IPS-NIHi7 (cell line): Measurements from ENCODE around the gene LY6G5C.

Experiments used
- DNase-seq: peaks from one replicate; pipeline ENCODE4 v3.0.0; 2012; ENCODE audit warnings: mixed read lengths; ENCODE audit errors: extremely low spot score

The LY6G5C gene

DNA sequence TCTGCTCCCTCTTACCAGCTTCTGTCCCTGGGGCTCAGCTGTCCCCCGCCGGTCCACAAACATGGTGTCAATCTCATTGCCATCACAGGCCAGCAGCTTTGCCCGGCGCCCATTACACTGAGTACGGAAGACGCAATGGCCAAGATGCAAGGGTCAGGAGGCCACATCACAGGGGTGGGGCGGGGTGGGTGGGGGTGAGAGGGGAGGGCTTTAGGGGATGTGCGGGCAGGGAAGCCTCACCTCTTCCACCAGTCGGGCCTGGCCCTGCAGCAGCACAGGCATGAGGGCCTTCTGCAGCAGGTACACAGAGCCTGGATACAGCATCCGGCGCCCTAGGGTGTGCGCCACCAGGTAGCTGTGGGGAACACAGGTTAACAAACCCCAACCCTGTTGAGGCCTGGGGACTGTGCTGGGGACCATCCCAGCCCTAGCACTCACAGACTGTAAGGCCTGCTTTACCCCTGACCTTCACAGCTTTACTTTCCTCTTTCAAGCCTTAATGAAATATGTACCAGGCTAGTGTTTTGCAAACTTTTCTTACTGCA lies 10.8 kb upstream of the LY6G5C start:
- no peak for DNase-seq

DNA sequence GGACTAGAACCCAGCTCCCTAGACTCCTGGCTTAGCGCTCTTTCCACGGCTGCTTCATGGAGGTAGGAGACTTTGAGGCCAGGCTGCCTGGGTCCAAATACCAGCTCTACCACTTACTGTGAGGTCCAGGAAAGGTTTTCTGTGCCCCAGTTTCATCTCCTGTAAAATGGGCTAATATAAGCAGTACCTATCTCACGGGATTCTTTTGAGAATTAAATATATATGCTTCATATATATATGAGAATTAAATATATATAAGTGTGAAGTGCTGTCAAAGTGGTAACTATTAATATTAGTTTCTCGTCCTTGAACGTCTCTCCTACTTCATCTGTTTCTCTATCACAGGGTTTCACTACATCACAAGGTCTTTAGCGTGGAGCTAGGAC lies 10.2 kb upstream of the LY6G5C start:
- no peak for DNase-seq

DNA sequence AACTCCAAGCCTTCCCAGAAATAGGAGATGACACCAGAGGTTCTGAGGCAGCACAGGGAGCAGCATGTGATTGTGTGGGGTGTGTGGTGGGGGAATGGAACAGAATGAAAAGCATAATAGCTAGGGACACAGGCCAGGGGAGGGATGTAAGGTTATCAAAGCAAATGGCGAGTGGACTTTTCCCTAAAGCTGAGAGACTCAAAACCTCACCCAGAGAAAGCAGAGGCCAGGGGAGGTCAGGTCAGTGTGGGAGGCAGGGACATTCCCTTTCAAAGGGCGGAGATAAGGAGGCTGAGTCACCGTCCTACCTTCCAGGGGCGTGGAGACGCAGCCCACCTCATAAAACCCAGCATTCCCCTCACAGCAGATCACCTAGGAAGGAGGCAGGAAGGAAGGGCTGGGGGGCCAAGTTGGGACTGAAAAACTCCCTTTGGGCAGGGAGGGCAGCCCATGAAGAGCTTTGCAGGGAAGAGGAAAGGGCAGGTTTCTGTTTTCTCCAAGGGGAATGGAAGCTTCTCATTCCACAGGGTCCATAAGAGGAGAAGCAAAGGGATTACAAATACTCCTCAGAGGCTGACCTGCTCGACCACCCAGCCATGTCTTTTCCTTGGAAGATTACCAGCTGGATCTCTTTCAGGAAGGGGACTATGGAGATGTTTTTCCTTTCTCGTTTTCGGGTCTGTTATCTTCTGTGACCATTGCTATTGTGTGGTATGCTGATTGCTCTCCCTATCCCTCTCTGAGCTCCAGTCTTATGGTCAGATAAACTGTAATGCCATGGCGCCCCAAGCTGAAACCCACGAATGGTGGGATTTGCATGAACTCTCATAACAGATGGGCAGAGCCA lies 9.6 kb upstream of the LY6G5C start:
- peak; percentile 46 for DNase-seq

DNA sequence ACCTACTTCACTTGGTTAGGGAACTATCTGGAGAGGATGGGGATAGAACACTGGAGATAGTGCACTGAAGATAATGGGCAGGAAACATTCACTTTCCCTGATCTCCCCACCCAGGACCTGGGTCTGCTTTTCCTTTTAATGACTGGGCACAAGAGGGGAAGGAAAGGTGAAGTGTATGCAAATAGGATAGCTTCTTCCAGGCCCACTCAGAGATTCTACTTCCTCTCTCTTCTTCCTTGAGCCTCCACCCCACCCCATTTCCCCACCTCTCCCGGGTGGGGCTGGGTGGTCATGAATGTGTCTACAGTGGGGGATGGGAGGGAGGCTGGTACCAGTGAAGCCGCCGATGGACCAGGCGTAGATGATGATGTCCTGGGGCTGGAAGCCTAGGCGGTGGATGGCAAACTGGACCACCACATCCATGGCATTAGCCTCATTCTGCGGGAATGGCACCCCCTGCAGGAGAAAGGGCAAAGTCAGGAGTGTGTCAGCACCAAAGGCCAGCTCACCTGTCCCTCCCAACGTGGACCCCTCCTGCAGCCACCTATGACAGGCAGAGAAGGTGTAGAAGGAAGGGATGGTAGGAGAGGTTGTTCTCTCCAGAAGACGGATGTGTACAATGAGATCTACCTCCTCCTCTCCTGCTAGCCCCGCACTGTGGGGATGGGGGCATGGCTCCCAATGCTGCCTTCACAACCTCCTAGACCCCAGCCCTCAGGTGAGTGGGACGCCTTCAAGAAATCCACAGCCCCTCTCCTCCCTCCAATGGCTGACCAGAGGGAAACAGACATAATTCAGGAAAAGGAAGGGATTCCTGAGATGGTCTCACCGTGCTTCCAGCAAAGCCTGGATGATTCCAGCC lies 8.6 kb upstream of the LY6G5C start:
- peak; percentile 64 for DNase-seq

- DNase-seq: no peak
These were observed 7.2 kb upstream of the LY6G5C start for GRCh38 chr6:31687860-31688693.

GRCh38 chr6:31687321-31687720 lies 6.5 kb upstream of the LY6G5C start:
- DNase-seq: no peak

DNA sequence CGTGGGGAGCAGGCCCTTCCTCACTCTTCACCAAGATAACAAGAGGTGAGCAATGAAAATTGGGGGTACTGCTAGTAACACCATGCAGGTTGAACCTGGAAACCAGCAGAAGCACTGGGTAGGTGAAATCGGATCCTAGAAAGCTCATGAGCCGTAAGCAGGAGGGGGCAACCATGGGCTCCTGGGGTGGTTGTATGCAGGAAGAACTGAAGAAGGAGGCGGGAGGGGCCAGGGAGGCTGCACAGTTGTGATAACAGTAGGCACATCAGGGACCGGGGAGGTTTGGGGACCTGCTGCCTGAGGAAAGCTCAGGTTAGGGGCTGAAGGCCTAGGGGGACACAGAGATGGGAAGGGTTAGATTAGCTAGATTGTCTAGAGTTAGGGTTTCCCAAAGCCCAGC lies 5.6 kb upstream of the LY6G5C start:
- DNase-seq: no peak

DNA sequence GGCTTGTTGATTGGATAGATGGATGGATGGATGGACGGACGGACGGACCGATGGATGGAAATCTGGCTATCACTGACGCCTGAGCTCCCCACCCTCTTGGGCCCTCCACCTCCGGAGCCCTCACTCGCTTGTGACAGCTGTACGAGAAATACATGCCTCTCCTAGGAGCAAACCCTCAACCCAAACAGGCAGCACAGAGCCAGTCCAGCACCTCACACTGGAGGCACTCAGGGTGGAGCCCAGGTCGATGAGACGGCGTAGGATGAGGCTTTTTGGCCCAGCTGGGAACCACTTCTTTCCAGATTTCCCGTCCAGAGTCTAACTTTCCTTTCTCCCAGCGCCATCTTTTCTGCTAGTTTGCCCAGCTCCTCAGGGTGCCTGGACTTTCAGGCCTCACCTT lies 2.7 kb upstream of the LY6G5C start:
- DNase-seq: no peak

DNA sequence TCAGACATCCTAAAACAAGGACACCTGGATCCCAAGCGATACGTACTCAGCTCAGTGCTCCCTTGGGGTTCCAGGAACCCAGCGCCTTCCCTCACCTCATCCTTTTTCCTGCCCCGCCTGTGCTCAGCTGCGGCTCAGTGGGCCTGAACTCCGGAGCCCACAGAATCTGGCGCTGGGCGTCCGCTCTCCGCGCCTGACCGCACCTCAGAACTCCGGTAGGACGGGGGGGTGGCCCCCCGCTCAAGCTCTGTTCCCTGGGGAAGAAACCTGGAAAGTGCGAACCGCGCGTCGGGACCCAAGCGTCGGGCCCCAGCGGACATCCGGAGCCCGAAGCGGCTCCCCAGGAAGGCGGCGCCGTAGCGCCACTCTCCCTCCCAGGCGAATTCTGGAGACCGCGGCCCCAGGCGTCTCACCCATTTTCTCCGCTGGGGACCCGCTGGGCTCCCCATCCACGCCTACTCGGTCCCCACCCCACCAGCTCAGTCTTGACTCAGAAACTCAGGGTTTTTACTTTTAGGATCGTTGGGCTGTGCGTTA lies 336 bp upstream of the LY6G5C start:
- DNase-seq: peak; percentile 60

- DNase-seq: no peak
These were observed 2.9 kb downstream of the LY6G5C start for GRCh38 chr6:31677955-31678354.

GRCh38 chr6:31676904-31677303 lies 4.0 kb downstream of the LY6G5C start:
- no peak for DNase-seq

DNA sequence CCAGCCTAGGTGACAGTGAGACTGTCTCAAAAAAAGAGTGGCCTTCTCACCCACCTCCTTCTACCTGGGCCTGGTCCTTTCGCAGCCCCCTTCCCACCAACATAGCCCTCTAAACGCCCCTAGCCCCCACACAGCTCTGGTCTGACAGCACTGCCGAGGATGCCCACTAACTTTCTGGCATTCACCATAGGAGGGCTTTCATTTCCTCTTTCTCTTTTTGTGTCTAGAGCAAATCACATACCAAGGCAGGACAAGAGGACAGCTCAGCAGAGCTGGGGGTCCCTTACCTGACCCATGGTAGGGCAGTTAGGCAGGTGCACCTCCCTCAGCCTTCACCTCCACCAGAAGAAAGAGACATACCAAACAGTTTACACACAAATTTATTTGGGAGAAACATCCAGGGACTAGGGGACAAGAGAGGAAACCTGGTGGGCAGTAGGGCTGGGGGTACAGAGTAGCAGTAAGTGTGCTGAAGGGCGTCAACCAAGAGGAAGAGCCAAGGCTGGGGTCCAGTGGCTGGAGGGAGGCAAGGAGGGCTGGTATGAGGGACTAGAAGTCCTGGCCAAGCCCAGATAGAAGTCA lies 4.5 kb downstream of the LY6G5C start:
- DNase-seq: no peak

DNA sequence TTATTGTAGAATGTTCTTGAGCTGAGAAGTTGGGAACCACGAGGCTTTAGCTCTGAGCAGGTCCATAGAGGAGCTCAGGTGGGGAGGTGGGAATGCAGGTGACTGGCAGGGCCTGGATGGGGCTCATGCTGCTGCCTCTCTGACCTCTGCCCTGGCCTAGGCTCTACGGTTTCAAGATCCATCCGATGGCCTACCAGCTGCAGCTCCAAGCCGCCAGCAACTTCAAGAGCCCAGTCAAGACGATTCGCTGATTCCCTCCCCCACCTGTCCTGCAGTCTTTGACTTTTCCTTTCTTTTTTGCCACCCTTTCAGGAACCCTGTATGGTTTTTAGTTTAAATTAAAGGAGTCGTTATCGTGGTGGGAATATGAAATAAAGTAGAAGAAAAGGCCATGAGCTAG lies 11.2 kb downstream of the LY6G5C start, which contains the start of gene LY6G5B:
Gene LY6G5B (plus strand): TSS at position 301 of the 400 bp plus-strand sequence. CDS start 975 bp downstream, outside the sequence.
- no peak for DNase-seq

- no peak for DNase-seq
These were observed 14.4 kb downstream of the LY6G5C start for GRCh38 chr6:31666337-31666965.

DNA sequence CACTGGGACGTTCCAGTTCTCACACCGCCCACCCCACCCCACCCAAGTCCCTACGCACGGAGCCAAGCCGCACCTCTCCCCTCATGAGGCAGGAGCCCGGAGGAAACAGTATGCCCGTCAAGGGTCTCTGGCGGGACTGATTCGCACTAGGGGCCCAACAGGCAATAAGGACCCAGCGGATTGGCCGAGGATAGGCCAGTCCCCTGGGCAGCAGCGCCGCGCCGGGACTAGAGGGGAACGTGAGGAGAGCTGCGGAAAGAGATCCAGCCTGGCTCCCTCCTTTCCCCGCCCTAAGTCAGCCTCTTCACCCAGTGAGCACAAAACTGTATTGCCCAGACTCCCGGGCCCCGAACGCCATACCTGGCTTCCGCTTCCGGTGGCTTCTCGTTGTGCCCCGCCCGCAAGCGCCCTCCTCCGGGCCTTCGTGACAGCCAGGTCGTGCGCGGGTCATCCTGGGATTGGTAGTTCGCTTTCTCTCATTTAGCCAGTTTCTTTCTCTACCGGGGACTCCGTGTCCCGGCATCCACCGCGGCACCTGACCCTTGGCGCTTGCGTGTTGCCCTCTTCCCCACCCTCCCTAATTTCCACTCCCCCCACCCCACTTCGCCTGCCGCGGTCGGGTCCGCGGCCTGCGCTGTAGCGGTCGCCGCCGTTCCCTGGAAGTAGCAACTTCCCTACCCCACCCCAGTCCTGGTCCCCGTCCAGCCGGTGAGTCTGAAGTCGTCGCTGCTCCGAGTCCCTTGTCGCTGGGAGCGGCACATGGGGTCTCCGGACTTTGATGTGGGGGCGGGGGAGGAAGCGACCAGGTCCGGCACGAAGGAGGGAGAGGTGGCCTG lies 15.1 kb downstream of the LY6G5C start, which contains the start of gene CSNK2B:
Gene CSNK2B (plus strand): TSS at position 580 of the 836 bp plus-strand sequence. CDS start 752 bp downstream, outside the sequence.
- DNase-seq: peak; percentile 96

- DNase-seq: peak; percentile 46
These were observed 15.9 kb downstream of the LY6G5C start, which contains the start of gene GPANK1 for GRCh38 chr6:31664790-31665500. Gene GPANK1, minus strand, starts transcription at chr6:31664997. Its CDS starts 519 bp downstream, at chr6:31664478.

- DNase-seq: no peak
These were observed 16.7 kb downstream of the LY6G5C start for GRCh38 chr6:31663961-31664789.
